Measurements from ENCODE around the gene OR4B1.
A peak's percentile ranks its signal among the peaks of the same experiment; 100 is the strongest.
"Not testable (repeated sequence)": the region's sequence is repeated elsewhere in the genome, so short reads cannot be mapped to it uniquely, and the experiment has no call there.

The OR4B1 gene

DNA sequence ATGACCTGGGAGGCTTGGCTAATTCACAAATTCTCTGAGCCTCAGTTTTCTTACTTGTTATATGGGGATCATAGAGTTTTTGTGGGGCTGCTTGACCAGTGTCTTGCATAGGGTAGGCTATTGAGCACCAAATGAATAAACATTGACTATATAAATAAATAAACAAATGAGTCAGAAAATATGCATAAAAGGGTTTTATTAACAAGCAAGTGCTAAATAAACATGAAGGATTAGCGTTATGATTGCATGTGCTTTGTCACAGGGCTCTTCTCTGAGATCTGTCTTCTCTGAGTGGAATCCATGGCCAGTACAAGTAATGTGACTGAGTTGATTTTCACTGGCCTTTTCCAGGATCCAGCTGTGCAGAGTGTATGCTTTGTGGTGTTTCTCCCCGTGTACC lies at the start of gene OR4B1:
TSS of gene OR4B1 (plus strand) at position 301 of the 400 bp plus-strand sequence. CDS start at position 301, 0 bp downstream.
- DNase-seq: no peak

- DNase-seq: no peak
These were observed 49.2 kb upstream of the OR4B1 start for GRCh38 chr11:48167380-48167779.

GRCh38 chr11:48168815-48169214 lies 47.8 kb upstream of the OR4B1 start:
- DNase-seq: no peak

GRCh38 chr11:48169259-48169658 lies 47.4 kb upstream of the OR4B1 start:
- DNase-seq: no peak

GRCh38 chr11:48169717-48170116 lies 46.9 kb upstream of the OR4B1 start:
- no peak for DNase-seq

- DNase-seq: no peak
These were observed 46.1 kb upstream of the OR4B1 start for GRCh38 chr11:48170241-48171233.

GRCh38 chr11:48172818-48173609 lies 43.6 kb upstream of the OR4B1 start:
- peak; percentile 42 for DNase-seq

DNA sequence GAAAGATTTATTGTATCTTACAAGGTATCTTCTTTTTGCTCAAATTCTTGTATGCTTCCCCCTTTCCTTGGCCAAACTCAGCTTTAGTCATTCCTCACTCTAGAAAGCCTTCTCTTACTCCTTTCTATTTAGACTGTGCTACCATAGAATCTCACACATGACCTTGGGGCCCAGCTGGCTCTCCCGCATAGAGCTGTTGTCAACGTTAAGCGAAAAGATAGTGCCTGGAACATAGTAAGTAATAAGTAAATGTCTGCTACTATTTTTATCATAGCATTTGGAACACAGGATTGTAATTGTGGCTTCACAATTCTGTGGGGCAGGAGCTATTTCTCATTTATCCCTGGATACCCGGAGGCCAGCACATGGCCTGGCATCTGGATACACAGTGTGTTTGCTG lies 38.9 kb upstream of the OR4B1 start:
- no peak for DNase-seq

GRCh38 chr11:48180627-48181026 lies 36.0 kb upstream of the OR4B1 start:
- no peak for DNase-seq

DNA sequence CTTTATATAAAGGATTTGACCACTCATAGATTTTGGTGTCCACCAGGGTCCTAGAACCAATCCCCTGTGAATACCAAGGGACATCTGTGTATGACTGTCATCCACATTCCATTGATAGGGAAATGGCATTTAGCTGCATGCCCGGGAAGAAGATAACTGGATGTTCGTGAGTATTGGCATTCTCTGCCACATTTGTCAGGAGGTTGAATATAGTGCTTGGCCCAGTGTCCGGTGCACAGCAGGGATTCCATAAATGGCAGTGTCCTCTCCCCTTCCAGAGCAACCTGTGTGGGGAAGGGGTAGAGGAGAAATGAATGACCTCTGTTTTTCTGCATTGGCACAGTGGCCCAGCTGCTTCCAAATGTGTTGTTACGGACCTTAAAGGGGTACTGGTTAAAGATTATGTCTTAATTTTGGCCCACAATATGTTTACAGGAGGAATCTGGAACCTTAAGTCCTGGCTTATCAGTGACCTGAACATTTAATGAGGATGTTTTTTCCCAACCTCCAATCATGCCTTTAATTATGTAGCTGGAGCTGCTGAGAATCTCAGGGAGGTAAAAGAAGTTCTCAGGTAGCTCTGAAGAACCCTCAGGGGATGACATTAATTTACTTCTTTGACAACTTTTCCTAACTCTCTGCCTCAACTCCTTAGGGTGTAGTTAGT lies 33.6 kb upstream of the OR4B1 start:
- DNase-seq: no peak

- DNase-seq: no peak
These were observed 32.2 kb upstream of the OR4B1 start for GRCh38 chr11:48184452-48184851.

GRCh38 chr11:48190906-48191654 lies 25.5 kb upstream of the OR4B1 start:
- DNase-seq: not testable (repeated sequence)

DNA sequence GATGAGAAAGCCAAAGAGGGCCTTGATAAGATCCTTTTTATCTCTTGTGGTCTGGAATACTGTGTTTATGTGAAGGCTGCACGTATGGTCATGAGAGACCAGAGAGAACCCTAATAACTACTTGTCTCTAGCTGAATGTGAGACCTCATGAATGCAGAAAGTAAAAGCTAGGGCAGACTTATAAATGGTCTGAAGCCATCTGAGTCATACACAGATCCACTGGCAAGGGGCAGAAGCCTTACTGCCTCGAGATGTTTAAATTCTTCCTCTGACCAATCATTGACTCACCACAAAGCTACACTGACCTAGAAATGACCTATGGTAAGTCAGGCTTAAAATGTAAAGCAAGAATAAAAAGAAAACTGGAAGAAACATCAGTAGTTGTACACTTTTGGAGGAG lies 22.7 kb upstream of the OR4B1 start:
- no peak for DNase-seq

DNA sequence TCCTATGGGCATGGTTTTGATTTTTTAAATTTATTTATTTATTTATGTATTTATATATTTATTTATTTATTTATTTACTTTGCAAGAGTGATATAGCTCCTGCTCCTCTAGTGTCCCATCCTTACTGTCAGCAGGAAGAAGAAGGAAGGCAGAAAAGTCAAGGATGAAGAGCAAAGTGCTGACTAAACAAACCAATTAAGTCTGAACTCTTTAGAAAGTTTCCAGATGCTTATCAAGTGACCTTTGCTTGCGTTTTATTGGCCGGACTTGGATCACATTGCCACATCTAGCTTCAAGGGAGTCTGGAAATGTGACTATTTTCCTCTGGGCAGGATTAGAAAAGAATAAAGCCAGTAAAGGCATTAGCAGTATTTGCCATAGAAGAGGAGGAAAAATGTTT lies 8.7 kb upstream of the OR4B1 start:
- no peak for DNase-seq

- DNase-seq: no peak
These were observed 6.6 kb upstream of the OR4B1 start for GRCh38 chr11:48210052-48210451.

DNA sequence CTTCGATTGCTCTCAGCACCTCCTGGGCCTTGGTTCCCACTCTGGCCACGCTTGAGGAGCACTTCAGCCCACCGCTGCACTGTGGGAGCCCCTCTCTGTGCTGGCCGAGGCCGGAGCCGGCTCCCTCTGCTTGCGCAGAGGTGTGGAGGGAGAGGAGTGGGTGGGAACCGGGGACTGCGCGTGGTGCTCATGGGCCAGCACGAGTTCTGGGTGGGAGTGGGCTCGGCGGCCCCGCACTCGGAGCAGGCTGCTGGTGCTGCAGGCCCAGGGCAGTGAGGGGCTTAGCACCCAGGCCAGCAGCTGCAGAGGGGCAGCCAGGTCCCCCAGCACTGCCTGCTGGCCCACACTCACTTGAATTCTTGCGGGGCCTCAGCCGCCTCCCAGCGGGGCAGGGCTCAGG lies 12.2 kb downstream of the OR4B1 start:
- DNase-seq: no peak

DNA sequence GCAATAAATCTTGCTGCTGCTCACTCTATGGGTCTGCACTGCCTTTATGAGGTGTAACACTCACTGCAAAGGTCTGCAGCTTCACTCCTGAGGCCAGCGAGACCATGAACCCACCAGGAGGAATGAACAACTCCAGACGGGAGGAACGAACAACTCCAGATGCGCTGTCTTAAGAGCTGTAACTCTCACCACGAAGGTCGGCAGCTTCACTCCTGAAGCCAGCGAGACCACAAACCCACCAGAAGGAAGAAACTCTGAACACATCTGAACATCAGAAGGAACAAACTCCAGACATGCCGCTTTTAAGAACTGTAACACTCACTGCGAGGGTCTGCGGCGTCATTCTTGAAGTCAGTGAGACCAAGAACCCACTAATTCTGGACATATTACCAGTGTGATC lies 13.4 kb downstream of the OR4B1 start:
- not testable (repeated sequence) for DNase-seq

DNA sequence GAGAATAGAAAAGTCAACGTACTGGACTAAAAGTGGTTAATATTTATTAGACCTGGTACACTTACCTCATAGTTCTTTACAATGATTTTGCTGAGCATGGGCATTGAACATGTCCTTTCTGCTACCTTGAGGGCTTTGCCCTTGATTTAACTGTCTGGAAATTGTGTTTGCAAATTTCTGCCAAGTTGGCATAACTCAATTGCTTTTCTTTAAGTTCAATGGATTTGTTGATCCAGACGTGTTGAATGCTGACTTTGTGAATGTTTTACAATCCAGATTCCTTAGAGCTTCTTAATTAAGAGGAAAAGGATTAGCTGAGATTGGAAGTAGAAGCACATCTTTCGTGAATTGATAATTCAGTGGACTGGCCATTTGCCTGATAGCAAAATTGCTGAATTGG lies 21.1 kb downstream of the OR4B1 start:
- DNase-seq: no peak

GRCh38 chr11:48242501-48242900 lies 25.9 kb downstream of the OR4B1 start:
- DNase-seq: no peak

GRCh38 chr11:48244804-48245203 lies 28.2 kb downstream of the OR4B1 start, which contains the start of gene OR4X2:
Gene OR4X2, plus strand, starts transcription at chr11:48245104. Its CDS starts 0 bp downstream, at chr11:48245104.
- no peak for DNase-seq

DNA sequence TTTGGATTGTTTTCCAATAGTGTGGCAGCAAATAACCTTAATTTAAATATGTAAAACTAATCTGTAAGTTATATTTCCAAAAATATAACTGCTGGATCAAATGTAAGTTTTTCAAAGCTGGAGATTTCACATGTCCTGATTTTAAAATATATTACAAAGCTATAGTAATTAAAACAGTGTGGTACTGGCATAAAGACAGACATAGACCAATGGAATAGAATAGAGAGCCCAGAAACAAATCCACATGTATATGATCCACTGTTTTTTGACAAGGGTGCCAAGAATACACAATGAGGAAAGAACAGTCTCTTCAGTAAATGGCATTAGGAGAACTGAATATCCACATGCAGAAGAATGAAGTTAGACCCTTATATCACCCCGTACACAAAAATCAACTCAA lies 32.3 kb downstream of the OR4B1 start:
- no peak for DNase-seq

GRCh38 chr11:48261600-48261999 lies 45.0 kb downstream of the OR4B1 start:
- DNase-seq: no peak

Data from CD4-positive, alpha-beta T cell treated with Interleukin-15 for 1 hour (primary cell).